CD14-positive monocyte (primary cell): ENCODE data around the gene TARS3. TPM values are rescaled to one million over a fixed set of nuclear protein-coding genes. Genes with fewer than 3 reads are reported as not detected.

ENCODE experiments used
- DNase-seq, 3 donors: peaks; one replicate each; pipeline ENCODE4 v3.0.0-alpha.2; 2011 to 2022
- H2AFZ ChIP-seq: 2 replicates; pipeline ENCODE4 v1.6.0; 2012; ENCODE audit warnings: mild to moderate bottlenecking, low read depth, low read length, inconsistent platforms; ENCODE audit not compliant: insufficient read depth, poor library complexity, severe bottlenecking
- H3K27ac ChIP-seq, 2 donors: 1 replicate in 1 of 2; 2 replicates in 1 of 2; pipeline ENCODE4 v1.5.1; 2012 to 2013; ENCODE audit warnings: low read length in 2 of 2, control low read depth in 1 of 2, inconsistent platforms in 1 of 2, low read depth in 1 of 2, mild to moderate bottlenecking in 1 of 2
- H3K27me3 ChIP-seq, 2 donors: one replicate each; pipeline versions ENCODE4 v1.6.0 to v1.6.1; 2011 to 2013; ENCODE audit warnings: low read length in 2 of 2; ENCODE audit not compliant: control insufficient read depth in 2 of 2, insufficient read depth in 2 of 2
- H3K36me3 ChIP-seq, 2 donors: replicated peaks in 1 of 2; 1 replicate in 1 of 2; 2 replicates in 1 of 2; pipeline versions ENCODE4 v1.5.1 to v1.6.1; 2012 to 2013; ENCODE audit warnings: low read length in 2 of 2, control low read depth in 1 of 2, inconsistent platforms in 1 of 2, mild to moderate bottlenecking in 1 of 2; ENCODE audit not compliant: insufficient read depth in 2 of 2, control insufficient read depth in 1 of 2
- H3K4me1 ChIP-seq, 2 donors: 1 replicate in 1 of 2; 2 replicates in 1 of 2; pipeline versions ENCODE4 v1.5.1 to v1.6.1; 2012 to 2013; ENCODE audit warnings: low read length in 2 of 2, control low read depth in 1 of 2, inconsistent platforms in 1 of 2, mild to moderate bottlenecking in 1 of 2, moderate library complexity in 1 of 2; ENCODE audit not compliant: insufficient read depth in 2 of 2, control insufficient read depth in 1 of 2
- H3K4me2 ChIP-seq: replicated peaks from 2 replicates; pipeline ENCODE3; 2012; ENCODE audit warnings: low read length, moderate library complexity, mild to moderate bottlenecking; ENCODE audit not compliant: poor library complexity, severe bottlenecking; ENCODE audit errors: extremely low read depth
- H3K4me3 ChIP-seq, 3 experiments: fragments of 200-600 bp in 1 of 3; sonication (generic) in 1 of 3; replicated peaks in 1 of 3; 1 replicate in 2 of 3; 2 replicates in 1 of 3; pipeline ENCODE4 v1.5.1; 2011 to 2013; ENCODE audit warnings: low read length in 3 of 3, mild to moderate bottlenecking in 3 of 3, control low read depth in 2 of 3, low read depth in 2 of 3, inconsistent platforms in 1 of 3, moderate library complexity in 1 of 3
- H3K79me2 ChIP-seq: 2 replicates; pipeline ENCODE4 v1.6.0; 2012; ENCODE audit warnings: mild to moderate bottlenecking, control low read depth, inconsistent platforms, low read length, moderate library complexity; ENCODE audit not compliant: insufficient read depth
- H3K9ac ChIP-seq: 2 replicates; pipeline ENCODE4 v1.6.0; 2017; ENCODE audit warnings: low read length, mild to moderate bottlenecking; ENCODE audit not compliant: insufficient read depth, poor library complexity, severe bottlenecking
- H3K9me3 ChIP-seq, 2 donors: replicated peaks in 1 of 2; 1 replicate in 1 of 2; 2 replicates in 1 of 2; pipeline versions ENCODE4 v1.5.1 to v1.6.1; 2012 to 2013; ENCODE audit warnings: low read length in 2 of 2, control low read depth in 1 of 2; ENCODE audit not compliant: control insufficient read depth in 1 of 2, insufficient read depth in 1 of 2
- H4K20me1 ChIP-seq: 2 replicates; pipeline ENCODE4 v1.6.0; 2012; ENCODE audit warnings: mild to moderate bottlenecking, low read length, control low read depth, moderate library complexity; ENCODE audit not compliant: insufficient read depth
- H3K27ac Mint-ChIP-seq, 7 donors: one replicate each; pipeline ENCODE4 v1.8.0; 2020; ENCODE audit warnings: mild to moderate bottlenecking in 7 of 7, mixed read lengths in 7 of 7, moderate library complexity in 6 of 7, inconsistent platforms in 2 of 7
- H3K27me3 Mint-ChIP-seq, 3 donors: one replicate each; pipeline ENCODE4 v1.8.0; 2021 to 2022; ENCODE audit warnings: low read depth in 3 of 3, mild to moderate bottlenecking in 3 of 3, mixed read lengths in 3 of 3, moderate library complexity in 3 of 3, inconsistent platforms in 1 of 3
- H3K36me3 Mint-ChIP-seq, 2 donors: one replicate each; pipeline ENCODE4 v1.8.0; 2020; ENCODE audit warnings: mixed read lengths in 2 of 2, inconsistent platforms in 1 of 2, mild to moderate bottlenecking in 1 of 2
- H3K4me1 Mint-ChIP-seq: one replicate; pipeline ENCODE4 v1.8.0; 2020; ENCODE audit warnings: mild to moderate bottlenecking, mixed read lengths
- H3K4me3 Mint-ChIP-seq, 2 donors: one replicate each; pipeline ENCODE4 v1.8.0; 2020; ENCODE audit warnings: mild to moderate bottlenecking in 2 of 2, mixed read lengths in 2 of 2, moderate library complexity in 1 of 2
- H3K9me3 Mint-ChIP-seq, 7 donors: one replicate each; pipeline ENCODE4 v1.8.0; 2020 to 2022; ENCODE audit warnings: mixed read lengths in 7 of 7, mild to moderate bottlenecking in 6 of 7, moderate library complexity in 6 of 7, inconsistent platforms in 2 of 7
- WGBS: methylation state at CpG from one replicate; pipeline ENCODE4 v1.1.5; 2013; ENCODE audit warnings: missing lambda C conversion rate; ENCODE audit not compliant: insufficient coverage; 5-methylcytosine and 5-hydroxymethylcytosine counted together
- intact Hi-C, 2 donors: fragments of 100-400 bp; cut with micrococcal nuclease; formaldehyde crosslinking; loops; one replicate each; pipeline versions ENCODE4 v1.15.0 to v1.15.1; 2023
- polyA plus RNA-seq, 3 donors: library from polyadenylated mRNA; depleted of rRNA in 1 of 3; unstranded in 2 of 3; stranded (reverse) in 1 of 3; fragments of 300-500 nt in 2 of 3; fragments of >200 nt in 1 of 3; fragmentation: Illumina TruSeq in 2 of 3; gene quantifications; 1 replicate in 2 of 3; 2 replicates in 1 of 3; pipeline ENCODE4 v1.2.3, GENCODE V29; 2012 to 2021
- TF ChIP-seq, protein P1 (sequence below): fragments of 200-600 bp; IDR thresholded peaks from one replicate; pipeline ENCODE4 v1.8.0; 2022; ENCODE audit warnings: antibody characterized with exemption, mild to moderate bottlenecking

Gene TARS3
- polyA plus RNA-seq, 3 donors: 1.3 to 2.4 (median 1.8) TPM

DNA sequence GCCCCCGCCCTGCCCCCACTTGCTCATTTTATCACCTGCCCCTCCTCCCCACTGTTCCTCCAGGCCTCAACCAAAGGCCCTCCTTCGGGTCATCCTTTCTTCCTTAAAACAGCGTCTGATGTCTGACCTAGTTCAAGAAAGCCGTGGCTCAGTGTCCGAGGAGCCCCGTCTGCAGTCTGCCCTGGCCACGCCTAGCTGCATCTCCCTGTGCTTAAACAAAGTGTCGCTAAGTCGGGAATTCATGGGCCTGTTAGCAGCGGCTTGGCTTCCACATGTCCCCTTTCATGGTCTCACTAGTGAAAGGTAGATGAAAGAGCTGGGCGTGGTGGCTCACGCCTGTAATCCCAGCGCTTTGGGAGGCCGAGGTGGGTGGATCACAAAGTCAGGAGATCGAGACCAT is 113.3 kb downstream of the TARS3 start:
- H3K4me1 ChIP-seq: no peaks in the 10 kb centered on the region
- no peak overlapping the region for H2AFZ ChIP-seq
- H3K4me3 ChIP-seq: no peak overlapping the region
- H3K27me3 ChIP-seq: no peaks in the 10 kb centered on the region
- no peak overlapping the region for H3K4me3 Mint-ChIP-seq
- peaks cover 3 to 16% (median 10%) of the 10 kb centered on the region in 3 donors for H3K27me3 Mint-ChIP-seq
- no peak overlapping the region for H3K27ac ChIP-seq
- WGBS: 98% methylated on average over 9 of the region's 15 CpGs
- H3K4me1 Mint-ChIP-seq: no peaks in the 10 kb centered on the region
- intact Hi-C loops: no loop called here
- TF ChIP-seq, protein P1, sequence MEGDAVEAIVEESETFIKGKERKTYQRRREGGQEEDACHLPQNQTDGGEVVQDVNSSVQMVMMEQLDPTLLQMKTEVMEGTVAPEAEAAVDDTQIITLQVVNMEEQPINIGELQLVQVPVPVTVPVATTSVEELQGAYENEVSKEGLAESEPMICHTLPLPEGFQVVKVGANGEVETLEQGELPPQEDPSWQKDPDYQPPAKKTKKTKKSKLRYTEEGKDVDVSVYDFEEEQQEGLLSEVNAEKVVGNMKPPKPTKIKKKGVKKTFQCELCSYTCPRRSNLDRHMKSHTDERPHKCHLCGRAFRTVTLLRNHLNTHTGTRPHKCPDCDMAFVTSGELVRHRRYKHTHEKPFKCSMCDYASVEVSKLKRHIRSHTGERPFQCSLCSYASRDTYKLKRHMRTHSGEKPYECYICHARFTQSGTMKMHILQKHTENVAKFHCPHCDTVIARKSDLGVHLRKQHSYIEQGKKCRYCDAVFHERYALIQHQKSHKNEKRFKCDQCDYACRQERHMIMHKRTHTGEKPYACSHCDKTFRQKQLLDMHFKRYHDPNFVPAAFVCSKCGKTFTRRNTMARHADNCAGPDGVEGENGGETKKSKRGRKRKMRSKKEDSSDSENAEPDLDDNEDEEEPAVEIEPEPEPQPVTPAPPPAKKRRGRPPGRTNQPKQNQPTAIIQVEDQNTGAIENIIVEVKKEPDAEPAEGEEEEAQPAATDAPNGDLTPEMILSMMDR: no peak
- no peaks in the 10 kb centered on the region for H3K36me3 Mint-ChIP-seq
- no peaks in the 10 kb centered on the region for H4K20me1 ChIP-seq
- peaks cover 0 to 1% (median 0%) of the 10 kb centered on the region in 7 donors for H3K9me3 Mint-ChIP-seq
- H3K9ac ChIP-seq: no peak overlapping the region
- no peaks in the 10 kb centered on the region for H3K79me2 ChIP-seq
- no peak for DNase-seq
- no peak overlapping the region for H3K4me2 ChIP-seq
- no peaks in the 10 kb centered on the region for H3K36me3 ChIP-seq
- no peaks in the 10 kb centered on the region for H3K9me3 ChIP-seq
- H3K27ac Mint-ChIP-seq: peak overlapping the region in 1 of 7 donors; percentile 21

DNA sequence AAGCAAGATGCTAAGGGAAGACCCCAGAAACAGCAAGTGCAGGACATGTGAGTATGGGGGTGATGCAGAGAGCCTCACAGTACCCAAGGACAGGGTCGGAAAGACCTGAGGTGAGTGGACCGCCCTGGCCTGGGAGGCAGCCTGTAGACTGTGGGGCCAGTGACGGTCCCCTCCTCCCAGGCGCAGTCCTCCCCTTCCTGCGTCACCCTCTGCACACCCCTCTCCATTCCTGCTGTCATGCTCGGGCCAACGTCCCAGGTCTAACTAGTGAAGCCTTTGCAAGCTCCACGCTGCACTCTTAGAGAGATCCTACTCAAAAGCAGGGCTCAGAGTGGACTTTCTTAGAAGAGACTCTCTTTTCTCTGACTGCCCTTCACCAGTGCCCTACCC is 113.7 kb downstream of the TARS3 start:
- Histone ChIP-seq H3K4me1 (no peaks in the 10 kb centered on the region), H3K79me2 (no peaks in the 10 kb centered on the region), H3K9ac (no peak overlapping the region), H2AFZ (no peak overlapping the region), H3K27me3 (no peaks in the 10 kb centered on the region), H3K4me2 (no peak overlapping the region), H4K20me1 (no peaks in the 10 kb centered on the region), H3K4me3 (no peak overlapping the region), H3K36me3 (no peaks in the 10 kb centered on the region), H3K9me3 (no peaks in the 10 kb centered on the region), H3K27ac (no peak overlapping the region)
- Mint-ChIP-seq H3K4me3 (no peak overlapping the region), H3K27me3 (peaks cover 2 to 13% (median 10%) of the 10 kb centered on the region in 3 donors), H3K27ac (no peak overlapping the region), H3K36me3 (no peaks in the 10 kb centered on the region), H3K4me1 (no peaks in the 10 kb centered on the region), H3K9me3 (peaks cover 0 to 1% (median 0%) of the 10 kb centered on the region in 7 donors)
- TF ChIP-seq, protein P1: no peak
- no peak for DNase-seq
- WGBS: 93% methylated on average over 8 of the region's 8 CpGs
- intact Hi-C loops: no loop called here
